Lower lobe of right lung (tissue), 2 donors: ENCODE data around the gene CDKN1A. TPM values are rescaled to one million over a fixed set of nuclear protein-coding genes. Genes with fewer than 3 reads are reported as not detected.

Source experiments
- ATAC-seq, 2 donors: fragments of 200-7000 bp; cut with Tn5 transposase; one replicate each; pipeline ENCODE4 v1.9.1; 2020 to 2022; ENCODE audit warnings: mild to moderate bottlenecking in 2 of 2, moderate library complexity in 2 of 2
- DNase-seq: peaks from one replicate; pipeline ENCODE4 v3.0.0-alpha.2; 2020
- H3K27ac ChIP-seq: fragments of 200-600 bp; one replicate; pipeline ENCODE4 v1.8.0; 2022
- H3K27me3 ChIP-seq: fragments of 200-600 bp; one replicate; pipeline ENCODE4 v1.8.0; 2022; ENCODE audit warnings: low read depth
- H3K36me3 ChIP-seq: fragments of 200-600 bp; one replicate; pipeline ENCODE4 v1.8.0; 2022; ENCODE audit warnings: mild to moderate bottlenecking
- H3K4me1 ChIP-seq: fragments of 200-600 bp; one replicate; pipeline ENCODE4 v1.8.0; 2022
- H3K4me3 ChIP-seq: fragments of 200-600 bp; one replicate; pipeline ENCODE4 v1.8.0; 2022; ENCODE audit warnings: mild to moderate bottlenecking
- H3K9me3 ChIP-seq: fragments of 200-600 bp; one replicate; pipeline ENCODE4 v1.8.0; 2022
- CTCF ChIP-seq: fragments of 200-600 bp; IDR thresholded peaks from one replicate; pipeline ENCODE4 v1.8.0; 2022; ENCODE audit warnings: antibody characterized with exemption, mild to moderate bottlenecking
- intact Hi-C: fragments of 100-400 bp; cut with DNase I; formaldehyde crosslinking; loops from one replicate; pipeline ENCODE4 v1.11.0; 2022
- total RNA-seq: library from RNA; stranded (reverse); fragmentation: NEBNext Ultra II Directional; extraction: Animal tissue kit (Norgen Biotek cat#: 25700); gene quantifications from one replicate; pipeline ENCODE4 v1.2.1, GENCODE V29; 2021
- donor health status: DM: no; HTN: yes; CAD: no; lungs with severe emphysema.

The CDKN1A gene
- total RNA-seq, 1 donor from 2014 or later, result 71.0 TPM

- Histone ChIP-seq H3K9me3 (no peaks in the 10 kb centered on the region), H3K27ac (no peak overlapping the region), H3K4me3 (no peak overlapping the region), H3K4me1 (peaks cover 20% of the 10 kb centered on the region), H3K27me3 (no peaks in the 10 kb centered on the region), H3K36me3 (no peaks in the 10 kb centered on the region)
- DNase-seq (no peak), ATAC-seq (no peak)
- intact Hi-C loops, result no loop called here
- no peak for TF ChIP-seq CTCF
These were observed 9.5 kb upstream of the CDKN1A start for GRCh38 chr6:36669002-36669401.

- Histone ChIP-seq H3K36me3 (no peaks in the 10 kb centered on the region), H3K4me1 (peaks cover 20% of the 10 kb centered on the region), H3K27ac (no peak overlapping the region), H3K4me3 (no peak overlapping the region), H3K27me3 (no peaks in the 10 kb centered on the region), H3K9me3 (no peaks in the 10 kb centered on the region)
- ATAC-seq, result no peak
- no peak for TF ChIP-seq CTCF
- no peak for DNase-seq
- intact Hi-C loops, result loop anchor here (10.0 kb wide), 1 partner anchor 45 kb away; no protein-coding TSS in a partner anchor
These were observed 8.2 kb upstream of the CDKN1A start for GRCh38 chr6:36670271-36670670.

GRCh38 chr6:36671687-36672375 lies 6.7 kb upstream of the CDKN1A start:
- no peak for TF ChIP-seq CTCF
- Histone ChIP-seq H3K36me3 (no peaks in the 10 kb centered on the region), H3K27me3 (no peaks in the 10 kb centered on the region), H3K9me3 (no peaks in the 10 kb centered on the region), H3K4me3 (no peak overlapping the region), H3K27ac (no peak overlapping the region), H3K4me1 (peaks cover 25% of the 10 kb centered on the region)
- DNase-seq, result no peak
- no peak for ATAC-seq
- intact Hi-C loops, result loop anchor here (10.0 kb wide), 1 partner anchor 47 kb away; no protein-coding TSS in a partner anchor

GRCh38 chr6:36673882-36674281 lies 4.6 kb upstream of the CDKN1A start:
- Histone ChIP-seq H3K36me3 (no peaks in the 10 kb centered on the region), H3K4me1 (peaks cover 28% of the 10 kb centered on the region), H3K4me3 (no peak overlapping the region), H3K27ac (no peak overlapping the region), H3K27me3 (no peaks in the 10 kb centered on the region), H3K9me3 (no peaks in the 10 kb centered on the region)
- ATAC-seq, result no peak
- DNase-seq, result no peak
- TF ChIP-seq CTCF, result no peak
- intact Hi-C loops, result loop anchor here (10.0 kb wide), 1 partner anchor 49 kb away; no protein-coding TSS in a partner anchor

GRCh38 chr6:36674942-36675341 lies 3.6 kb upstream of the CDKN1A start:
- H3K9me3 ChIP-seq, result no peaks in the 10 kb centered on the region
- H3K27me3 ChIP-seq, result no peaks in the 10 kb centered on the region
- TF ChIP-seq CTCF, result no peak
- no peak for DNase-seq
- H3K4me3 ChIP-seq, result no peak overlapping the region
- H3K27ac ChIP-seq, result no peak overlapping the region
- H3K36me3 ChIP-seq, result no peaks in the 10 kb centered on the region
- peaks cover 28% of the 10 kb centered on the region for H3K4me1 ChIP-seq
- ATAC-seq, result no peak
- intact Hi-C loops, result loop anchor here (10.0 kb wide), 1 partner anchor 50 kb away; no protein-coding TSS in a partner anchor
